OCI-LY3 (cell line): ENCODE measurements around the gene XKR7.

Experiments used
- H2AFZ ChIP-seq: fragments of 200-600, 300-600 bp; shearing (Covaris generic); 2 replicates; pipeline ENCODE4 v1.6.0; 2014; ENCODE audit warnings: antibody characterized with exemption, low read depth, low read length
- H3K27ac ChIP-seq: fragments of 200-600, 300-600 bp; sonication (generic); 2 replicates; pipeline ENCODE4 v1.5.1; 2014; ENCODE audit warnings: mild to moderate bottlenecking, low read length, moderate library complexity, mixed read lengths
- H3K27me3 ChIP-seq: fragments of 200-600, 300-600 bp; sonication (generic); 2 replicates; pipeline ENCODE4 v1.6.1; 2014; ENCODE audit warnings: low read depth, low read length, mixed read lengths
- H3K36me3 ChIP-seq: fragments of 200-600, 300-600 bp; sonication (generic); replicated peaks from 2 replicates; pipeline ENCODE3; 2014; ENCODE audit warnings: low read depth, low read length, mixed read lengths
- H3K4me1 ChIP-seq: fragments of 300-600, 200-600 bp; sonication (generic); 2 replicates; pipeline ENCODE4 v1.6.1; 2014; ENCODE audit warnings: low read length, mixed read lengths
- H3K4me2 ChIP-seq: fragments of 200-600, 300-600 bp; sonication (generic); 2 replicates; pipeline ENCODE4 v1.6.1; 2014; ENCODE audit warnings: low read length, mixed read lengths
- H3K4me3 ChIP-seq: fragments of 300-600, 200-600 bp; sonication (generic); 2 replicates; pipeline ENCODE4 v1.5.1; 2014; ENCODE audit warnings: antibody characterized with exemption, mild to moderate bottlenecking, low read length, moderate library complexity
- H3K79me2 ChIP-seq: fragments of 300-600, 200-600 bp; shearing (Covaris generic); 2 replicates; pipeline ENCODE4 v1.6.1; 2014; ENCODE audit warnings: mild to moderate bottlenecking, low read length, mixed read lengths
- H3K9ac ChIP-seq: fragments of 300-600, 200-600 bp; shearing (Covaris generic); 2 replicates; pipeline ENCODE4 v1.6.0; 2014; ENCODE audit warnings: mild to moderate bottlenecking, low read length, moderate library complexity
- H3K9me3 ChIP-seq: fragments of 200-600, 300-600 bp; shearing (Covaris generic); 2 replicates; pipeline ENCODE4 v1.6.1; 2014; ENCODE audit warnings: low read length, mixed read lengths; ENCODE audit not compliant: insufficient read depth
- H4K20me1 ChIP-seq: fragments of 200-600, 300-600 bp; sonication (generic); 2 replicates; pipeline ENCODE4 v1.6.1; 2016; ENCODE audit warnings: low read length, mixed read lengths; ENCODE audit not compliant: insufficient read depth
- EZH2phosphoT487 ChIP-seq: fragments of 200-600 bp; shearing (Covaris generic); IDR thresholded peaks from 2 replicates; pipeline ENCODE4 v1.6.1; 2018; ENCODE audit warnings: antibody characterized with exemption, mixed run types, low read depth
- TF ChIP-seq, protein P1 (sequence below): fragments of 200-600, 300-600 bp; sonication (generic); IDR thresholded peaks from 2 replicates; pipeline ENCODE4 v1.5.1; 2014; ENCODE audit warnings: antibody characterized with exemption, low read length, low read depth

XKR7 gene

DNA sequence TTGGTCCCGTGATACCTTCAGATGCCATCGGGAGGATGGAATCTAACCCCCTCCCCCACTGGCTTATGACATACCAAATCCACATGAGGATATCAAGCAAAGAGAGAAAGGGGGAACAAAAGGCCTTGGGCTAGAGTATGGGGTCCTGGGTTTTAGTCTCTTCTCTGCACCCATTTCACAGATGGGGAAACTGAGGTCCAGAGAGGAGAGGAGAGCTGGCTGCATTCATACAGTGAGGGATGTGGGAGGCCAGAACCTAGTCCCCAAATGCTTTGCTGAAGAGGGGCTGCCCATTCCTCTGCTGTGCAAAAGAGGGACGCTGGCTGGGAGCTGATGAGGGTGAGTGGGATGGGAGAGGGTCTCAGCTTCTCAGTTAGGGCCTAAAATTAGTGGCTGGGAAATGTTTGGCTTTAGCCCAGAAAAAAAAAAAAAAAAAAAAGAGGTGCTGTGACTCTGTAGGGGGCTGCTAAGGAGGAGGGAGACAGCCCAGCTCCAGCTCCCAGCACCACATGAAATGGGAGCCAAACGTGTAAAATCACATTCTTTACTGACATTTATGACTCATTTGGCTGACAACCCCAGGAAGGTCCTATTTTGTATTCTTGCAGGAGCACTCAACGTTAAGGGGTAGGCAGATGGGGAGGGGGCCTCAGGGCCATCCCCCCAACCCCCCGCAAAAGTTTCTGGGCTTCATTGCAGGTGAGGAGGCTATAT, 11.9 kb downstream of the XKR7 start:
- Histone ChIP-seq H3K27me3 (peaks cover 8% of the 10 kb centered on the region), H3K79me2 (no peaks in the 10 kb centered on the region), H3K4me2 (no peak overlapping the region), H4K20me1 (no peaks in the 10 kb centered on the region), H3K9ac (no peak overlapping the region), H3K4me3 (no peak overlapping the region), H3K9me3 (no peaks in the 10 kb centered on the region), H3K4me1 (no peaks in the 10 kb centered on the region), H3K36me3 (no peaks in the 10 kb centered on the region), H2AFZ (no peak overlapping the region), H3K27ac (no peak overlapping the region)
- TF ChIP-seq, protein P1, sequence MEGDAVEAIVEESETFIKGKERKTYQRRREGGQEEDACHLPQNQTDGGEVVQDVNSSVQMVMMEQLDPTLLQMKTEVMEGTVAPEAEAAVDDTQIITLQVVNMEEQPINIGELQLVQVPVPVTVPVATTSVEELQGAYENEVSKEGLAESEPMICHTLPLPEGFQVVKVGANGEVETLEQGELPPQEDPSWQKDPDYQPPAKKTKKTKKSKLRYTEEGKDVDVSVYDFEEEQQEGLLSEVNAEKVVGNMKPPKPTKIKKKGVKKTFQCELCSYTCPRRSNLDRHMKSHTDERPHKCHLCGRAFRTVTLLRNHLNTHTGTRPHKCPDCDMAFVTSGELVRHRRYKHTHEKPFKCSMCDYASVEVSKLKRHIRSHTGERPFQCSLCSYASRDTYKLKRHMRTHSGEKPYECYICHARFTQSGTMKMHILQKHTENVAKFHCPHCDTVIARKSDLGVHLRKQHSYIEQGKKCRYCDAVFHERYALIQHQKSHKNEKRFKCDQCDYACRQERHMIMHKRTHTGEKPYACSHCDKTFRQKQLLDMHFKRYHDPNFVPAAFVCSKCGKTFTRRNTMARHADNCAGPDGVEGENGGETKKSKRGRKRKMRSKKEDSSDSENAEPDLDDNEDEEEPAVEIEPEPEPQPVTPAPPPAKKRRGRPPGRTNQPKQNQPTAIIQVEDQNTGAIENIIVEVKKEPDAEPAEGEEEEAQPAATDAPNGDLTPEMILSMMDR = no peak
- TF ChIP-seq EZH2phosphoT487 = no peak

DNA sequence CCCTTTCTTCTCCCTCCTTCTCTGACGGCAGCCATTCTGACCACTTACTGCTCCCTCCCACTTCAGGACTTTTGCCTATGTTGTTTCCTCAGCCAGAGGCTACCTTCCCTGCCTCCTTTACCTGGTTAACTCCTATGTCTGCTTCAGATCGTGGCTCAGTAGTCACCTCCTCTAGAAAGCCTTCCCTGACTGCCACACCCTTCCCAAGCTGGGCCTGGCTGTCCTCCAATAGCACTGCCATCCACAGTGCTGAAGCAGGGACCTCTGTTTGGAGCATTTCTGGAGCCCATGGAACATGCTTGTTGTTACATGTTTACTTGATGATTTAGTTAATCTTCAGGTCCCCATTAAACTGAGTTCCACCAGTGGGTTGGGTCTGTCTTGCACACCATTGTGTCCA, 13.8 kb downstream of the XKR7 start:
- Histone ChIP-seq H3K4me3 (no peak overlapping the region), H4K20me1 (no peaks in the 10 kb centered on the region), H3K9me3 (no peaks in the 10 kb centered on the region), H3K27ac (no peak overlapping the region), H3K36me3 (no peaks in the 10 kb centered on the region), H2AFZ (no peak overlapping the region), H3K4me2 (no peak overlapping the region), H3K27me3 (peaks cover 6% of the 10 kb centered on the region), H3K4me1 (no peaks in the 10 kb centered on the region), H3K9ac (no peak overlapping the region), H3K79me2 (no peaks in the 10 kb centered on the region)
- TF ChIP-seq EZH2phosphoT487 = no peak
- TF ChIP-seq, protein P1 = no peak

DNA sequence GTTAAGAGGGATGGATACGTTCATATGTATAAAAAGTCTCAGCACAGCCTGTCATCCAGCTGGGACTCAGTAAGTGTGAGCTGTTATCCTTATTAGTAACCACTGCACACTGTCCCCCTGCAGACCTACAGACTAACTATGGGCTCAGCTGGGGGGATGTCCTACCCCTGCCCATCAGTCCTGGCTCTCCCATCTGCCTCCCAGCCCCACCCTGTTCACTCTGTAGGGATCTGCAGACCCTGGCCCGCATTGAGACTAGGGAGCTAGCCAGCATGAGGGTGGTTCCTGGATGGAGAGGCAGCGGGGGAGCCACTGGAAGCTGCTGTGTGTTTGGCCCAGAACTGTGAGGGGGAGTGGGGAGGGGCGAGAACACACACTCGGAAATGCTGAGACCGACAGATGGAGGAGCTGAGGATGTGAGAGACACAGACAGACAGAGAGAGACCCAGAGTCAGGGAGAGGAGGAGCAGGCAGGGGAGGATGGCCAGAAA, 17.1 kb downstream of the XKR7 start:
- no peaks in the 10 kb centered on the region for H3K4me1 ChIP-seq
- H4K20me1 ChIP-seq = no peaks in the 10 kb centered on the region
- H3K36me3 ChIP-seq = no peaks in the 10 kb centered on the region
- H3K79me2 ChIP-seq = no peaks in the 10 kb centered on the region
- H3K4me3 ChIP-seq = no peak overlapping the region
- H2AFZ ChIP-seq = no peak overlapping the region
- H3K27me3 ChIP-seq = peaks cover 4% of the 10 kb centered on the region; the same call in 1 of the 2 replicates
- no peak overlapping the region for H3K9ac ChIP-seq
- TF ChIP-seq, protein P1 = no peak
- no peak for TF ChIP-seq EZH2phosphoT487
- no peak overlapping the region for H3K27ac ChIP-seq
- no peak overlapping the region for H3K4me2 ChIP-seq
- H3K9me3 ChIP-seq = no peaks in the 10 kb centered on the region

DNA sequence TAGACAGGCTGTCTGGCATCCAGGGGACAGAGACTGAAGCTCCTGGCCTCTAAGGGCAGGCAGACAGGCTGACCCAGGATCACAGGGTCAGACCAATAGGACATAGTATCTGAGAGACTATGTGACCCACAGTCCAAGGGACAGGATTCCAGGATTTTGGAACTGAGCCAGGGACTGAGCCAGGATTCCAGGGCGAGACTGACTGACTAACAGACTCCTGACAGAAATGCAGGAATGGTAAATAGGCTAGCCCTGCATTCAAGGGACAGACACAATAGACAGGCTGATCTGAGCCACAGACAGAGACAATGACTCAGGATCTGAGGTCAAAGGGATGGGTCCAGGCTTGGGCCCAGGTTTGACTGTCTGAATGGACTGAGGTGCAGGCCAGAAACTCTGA, 19.8 kb downstream of the XKR7 start:
- Histone ChIP-seq H3K4me3 (no peak overlapping the region), H3K36me3 (no peaks in the 10 kb centered on the region), H4K20me1 (no peaks in the 10 kb centered on the region), H3K79me2 (no peaks in the 10 kb centered on the region), H3K9ac (no peak overlapping the region), H2AFZ (no peak overlapping the region), H3K27ac (no peak overlapping the region), H3K4me1 (no peaks in the 10 kb centered on the region), H3K9me3 (no peaks in the 10 kb centered on the region), H3K4me2 (no peak overlapping the region), H3K27me3 (peaks cover 8% of the 10 kb centered on the region; the same call in 1 of the 2 replicates)
- TF ChIP-seq, protein P1 = no peak
